HG02610 (cell line): ENCODE data around the gene SPTBN4.
"Not testable (repeated sequence)": the region's sequence is repeated elsewhere in the genome, so short reads cannot be mapped to it uniquely, and the experiment has no call there.

ENCODE experiments used
- ATAC-seq: cut with Tn5 transposase; IDR thresholded peaks from one replicate; pipeline ENCODE4 v1.9.1; 2021; ENCODE audit warnings: mild to moderate bottlenecking, moderate library complexity; ENCODE audit not compliant: unreplicated experiment

Gene SPTBN4

GRCh38 chr19:40585241-40585981 lies 118.6 kb downstream of the SPTBN4 start:
- ATAC-seq = no peak

GRCh38 chr19:40585982-40586422 lies 119.2 kb downstream of the SPTBN4 start:
- no peak for ATAC-seq

GRCh38 chr19:40586611-40587010 lies 119.8 kb downstream of the SPTBN4 start:
- no peak for ATAC-seq

- no peak for ATAC-seq
These were observed 121.5 kb downstream of the SPTBN4 start for GRCh38 chr19:40588110-40588854.

GRCh38 chr19:40588926-40589569 lies 122.2 kb downstream of the SPTBN4 start:
- no peak for ATAC-seq

GRCh38 chr19:40589591-40590429 lies 123.0 kb downstream of the SPTBN4 start:
- ATAC-seq = no peak

- ATAC-seq = no peak
These were observed 123.9 kb downstream of the SPTBN4 start for GRCh38 chr19:40590464-40591265.

GRCh38 chr19:40591724-40592123 lies 124.9 kb downstream of the SPTBN4 start:
- ATAC-seq = not testable (repeated sequence)

GRCh38 chr19:40592170-40592569 lies 125.4 kb downstream of the SPTBN4 start:
- ATAC-seq = no peak

GRCh38 chr19:40594255-40594654 lies 127.5 kb downstream of the SPTBN4 start:
- ATAC-seq = no peak

- ATAC-seq = no peak
These were observed 127.9 kb downstream of the SPTBN4 start for GRCh38 chr19:40594657-40595091.

- ATAC-seq = no peak
These were observed 130.0 kb downstream of the SPTBN4 start for GRCh38 chr19:40596608-40597328.

- no peak for ATAC-seq
These were observed 130.6 kb downstream of the SPTBN4 start for GRCh38 chr19:40597329-40597838.

GRCh38 chr19:40598121-40598917 lies 131.5 kb downstream of the SPTBN4 start:
- ATAC-seq = no peak

GRCh38 chr19:40598918-40599307 lies 132.1 kb downstream of the SPTBN4 start:
- ATAC-seq = no peak

- no peak for ATAC-seq
These were observed 132.6 kb downstream of the SPTBN4 start for GRCh38 chr19:40599331-40599901.

GRCh38 chr19:40599902-40600569 lies 133.2 kb downstream of the SPTBN4 start:
- ATAC-seq = no peak
